ENCODE results near the gene PTS.

DNA sequence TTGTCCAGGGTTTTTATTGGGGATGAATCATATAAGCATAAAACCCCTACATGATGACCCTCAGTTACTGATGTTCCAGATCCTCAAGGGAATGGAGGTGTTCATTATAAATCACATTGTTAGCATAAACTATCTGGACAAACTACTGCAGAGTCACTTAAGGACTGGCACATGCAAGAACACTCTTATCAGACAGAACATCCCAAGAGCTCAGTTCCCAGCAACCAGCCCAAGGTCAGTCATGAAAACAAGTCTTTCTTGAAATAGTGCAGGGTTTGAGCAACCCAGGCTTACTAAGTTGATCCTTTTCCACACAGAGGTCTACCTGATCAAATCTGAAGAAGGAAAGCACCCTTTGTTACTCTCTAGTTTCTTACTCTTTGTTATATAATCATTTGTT is 13.5 kb upstream of the PTS start:
- TF ChIP-seq, protein P1, sequence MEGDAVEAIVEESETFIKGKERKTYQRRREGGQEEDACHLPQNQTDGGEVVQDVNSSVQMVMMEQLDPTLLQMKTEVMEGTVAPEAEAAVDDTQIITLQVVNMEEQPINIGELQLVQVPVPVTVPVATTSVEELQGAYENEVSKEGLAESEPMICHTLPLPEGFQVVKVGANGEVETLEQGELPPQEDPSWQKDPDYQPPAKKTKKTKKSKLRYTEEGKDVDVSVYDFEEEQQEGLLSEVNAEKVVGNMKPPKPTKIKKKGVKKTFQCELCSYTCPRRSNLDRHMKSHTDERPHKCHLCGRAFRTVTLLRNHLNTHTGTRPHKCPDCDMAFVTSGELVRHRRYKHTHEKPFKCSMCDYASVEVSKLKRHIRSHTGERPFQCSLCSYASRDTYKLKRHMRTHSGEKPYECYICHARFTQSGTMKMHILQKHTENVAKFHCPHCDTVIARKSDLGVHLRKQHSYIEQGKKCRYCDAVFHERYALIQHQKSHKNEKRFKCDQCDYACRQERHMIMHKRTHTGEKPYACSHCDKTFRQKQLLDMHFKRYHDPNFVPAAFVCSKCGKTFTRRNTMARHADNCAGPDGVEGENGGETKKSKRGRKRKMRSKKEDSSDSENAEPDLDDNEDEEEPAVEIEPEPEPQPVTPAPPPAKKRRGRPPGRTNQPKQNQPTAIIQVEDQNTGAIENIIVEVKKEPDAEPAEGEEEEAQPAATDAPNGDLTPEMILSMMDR (IDR thresholded peaks at IDR 0.05): no peak
- no peak for TF ChIP-seq POLR2A (IDR thresholded peaks at IDR 0.05)
